ENCODE results near the gene SSH3. TPM values are rescaled to one million over a fixed set of nuclear protein-coding genes. Genes with fewer than 3 reads are reported as not detected.

SSH3 gene, protein sequence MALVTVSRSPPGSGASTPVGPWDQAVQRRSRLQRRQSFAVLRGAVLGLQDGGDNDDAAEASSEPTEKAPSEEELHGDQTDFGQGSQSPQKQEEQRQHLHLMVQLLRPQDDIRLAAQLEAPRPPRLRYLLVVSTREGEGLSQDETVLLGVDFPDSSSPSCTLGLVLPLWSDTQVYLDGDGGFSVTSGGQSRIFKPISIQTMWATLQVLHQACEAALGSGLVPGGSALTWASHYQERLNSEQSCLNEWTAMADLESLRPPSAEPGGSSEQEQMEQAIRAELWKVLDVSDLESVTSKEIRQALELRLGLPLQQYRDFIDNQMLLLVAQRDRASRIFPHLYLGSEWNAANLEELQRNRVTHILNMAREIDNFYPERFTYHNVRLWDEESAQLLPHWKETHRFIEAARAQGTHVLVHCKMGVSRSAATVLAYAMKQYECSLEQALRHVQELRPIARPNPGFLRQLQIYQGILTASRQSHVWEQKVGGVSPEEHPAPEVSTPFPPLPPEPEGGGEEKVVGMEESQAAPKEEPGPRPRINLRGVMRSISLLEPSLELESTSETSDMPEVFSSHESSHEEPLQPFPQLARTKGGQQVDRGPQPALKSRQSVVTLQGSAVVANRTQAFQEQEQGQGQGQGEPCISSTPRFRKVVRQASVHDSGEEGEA
- total RNA-seq (2021; fragmentation: NEBNext Ultra II Directional; extraction: Animal tissue kit (Norgen Biotek cat#: 25700)), result 19.8 and 23.6 TPM in 2 replicates
- polyA plus RNA-seq (2011; rRNA removed), result 16.9 and 23.6 TPM in 2 replicates
- polyA plus RNA-seq (2011; cell fraction: cytosol; rRNA removed), result 19.8 TPM
- 80.6 TPM for polyA plus RNA-seq (2011; cell fraction: nucleus; rRNA removed)
- polyA plus RNA-seq (2012, experiment 1 of 2), result 23.8 to 38.6 TPM (median 31.8 TPM) in 4 replicates
- polyA plus RNA-seq (2012, experiment 2 of 2), result 16.9 TPM
- polyA plus RNA-seq (2013, experiment 1 of 2), result 49.3 TPM
- polyA plus RNA-seq (2013, experiment 2 of 2), result 53.9 TPM
- polyA minus RNA-seq (2011; rRNA and poly(A)+ RNA removed), result 6.9 and 9.6 TPM in 2 replicates
- 12.3 TPM for polyA minus RNA-seq (2011; cell fraction: cytosol; rRNA and poly(A)+ RNA removed)
- polyA minus RNA-seq (2011; cell fraction: nucleus; rRNA and poly(A)+ RNA removed), result 14.5 TPM
- long read RNA-seq, experiment 1, partial matches to known transcripts, result 4 of 14 reads
- long read RNA-seq, experiment 1, other reads (novel, unspliced or antisense), result 10 of 14 reads
- long read RNA-seq, experiment 2, result 0 reads

GRCh38 chr11:67303132-67303834, at the start of gene SSH3:
TSS of gene SSH3 (plus strand) at chr11:67303530. CDS start at chr11:67303626, 96 bp downstream.
- Histone ChIP-seq H2BK12ac (ENCODE audit: low read depth, low read length) (no peak within 1 kb of the TSS; the same call in 1 of the 2 replicates), H2AK5ac (ENCODE audit: low read depth, low read length) (no peak within 1 kb of the TSS), H3K23me2 (ENCODE audit: low read depth, low read length) (peaks cover 19% of the 10 kb centered on the region; the same call in 1 of the 2 replicates), H4K8ac (ENCODE audit: extremely low read depth, insufficient read depth, low read length) (peak within 1 kb of the TSS; percentile 57; the same call in 1 of the 2 replicates), H3K4ac (replicated peaks; ENCODE audit: insufficient read length, low read depth, low read length) (peak within 1 kb of the TSS; percentile 74), H3K9me3 (ENCODE audit: insufficient read depth in 2 of 2, low read depth in 1 of 2, low read length in 1 of 2) (no peaks in the 10 kb centered on the region), H3K27me3 (replicated peaks in 1 of 4; ENCODE audit: control insufficient read depth in 3 of 4, extremely low read depth in 1 of 4, insufficient read depth in 3 of 4, low read length in 3 of 4) (peaks cover 0 to 11% (median 7%) of the 10 kb centered on the region in 4 experiments; a peak in 5 of 7 replicates), H3K4me2 (ENCODE audit: insufficient read depth in 1 of 2, low read depth in 2 of 2, low read length in 2 of 2) (peak within 1 kb of the TSS; percentile 81 to 85), H3K79me1 (ENCODE audit: low read depth, low read length) (no peaks in the 10 kb centered on the region; the same call in 1 of the 2 replicates), H2BK120ac (replicated peaks; ENCODE audit: low read depth, low read length) (no peak within 1 kb of the TSS), H3K4me1 (replicated peaks in 1 of 4; ENCODE audit: control insufficient read depth in 3 of 4, insufficient read depth in 4 of 4, low read length in 3 of 4) (peaks cover 0 to 20% (median 16%) of the 10 kb centered on the region in 4 experiments; a peak in 5 of 7 replicates), H3K14ac (ENCODE audit: insufficient read length) (no peak within 1 kb of the TSS), H4K5ac (ENCODE audit: insufficient read length, low read depth, low read length) (peak within 1 kb of the TSS; percentile 59), H3K4me3 (ENCODE audit: extremely low read depth in 1 of 4, insufficient read depth in 2 of 4, low read depth in 3 of 4, low read length in 4 of 4) (peak within 1 kb of the TSS; percentile 67 to 94 (median 74)), H2BK5ac (ENCODE audit: low read depth, low read length) (peak within 1 kb of the TSS; percentile 85; the same call in 1 of the 2 replicates), H3K79me2 (ENCODE audit: control insufficient read depth in 1 of 2, insufficient read depth in 2 of 2, low read length in 2 of 2) (no peaks in the 10 kb centered on the region), H3K9ac (replicated peaks in 1 of 4; ENCODE audit: extremely low read depth in 1 of 4, low read depth in 3 of 4, low read length in 3 of 4) (peak within 1 kb of the TSS in 2 of 4 experiments; percentile 34 to 48; a peak in 4 of 7 replicates), H3K23ac (ENCODE audit: insufficient read length) (no peak within 1 kb of the TSS), H2BK15ac (ENCODE audit: low read length) (peak within 1 kb of the TSS; percentile 61; the same call in 1 of the 2 replicates), H2BK20ac (ENCODE audit: low read length) (no peak within 1 kb of the TSS), H3K56ac (replicated peaks; ENCODE audit: insufficient read length, low read depth, low read length) (peak within 1 kb of the TSS; percentile 56), H3K36me3 (ENCODE audit: control insufficient read depth in 2 of 4, insufficient read depth in 4 of 4, low read length in 3 of 4) (peaks cover 0 to 14% (median 6%) of the 10 kb centered on the region in 4 experiments; a peak in 3 of 8 replicates), H3K18ac (ENCODE audit: extremely low read depth, low read length) (peak within 1 kb of the TSS; percentile 90), H4K20me1 (replicated peaks in 1 of 2; ENCODE audit: control insufficient read depth in 1 of 2, insufficient read depth in 2 of 2, low read length in 2 of 2) (peaks cover 0 to 10% of the 10 kb centered on the region in 2 experiments), H4K91ac (replicated peaks; ENCODE audit: insufficient read length, low read length) (peak within 1 kb of the TSS; percentile 87), H3K27ac (ENCODE audit: low read depth, low read length) (no peak within 1 kb of the TSS), H2AFZ (ENCODE audit: low read length) (no peak within 1 kb of the TSS; the same call in 1 of the 2 replicates)
- DNase-seq (ENCODE audit: low read depth in 1 of 2, low spot score in 2 of 2) (peak in 1 of 2 experiments; percentile 46), FAIRE-seq (no peak)
- ChIA-PET POLR2A (ENCODE audit: partially characterized antibody) (interaction anchor here (0.9 to 9.7 kb wide), 13 partner anchors 11 to 184 kb away, joined by 3 to 106 read pairs (median 3); partner anchors contain the start of genes ANKRD13D, CORO1B and PPP1CA), CTCF (ENCODE audit: partially characterized antibody) (interaction anchor here (0.6 to 4.8 kb wide), 14 partner anchors 12 to 82 kb away, joined by 3 to 33 read pairs (median 4); partner anchors contain the start of gene ANKRD13D)
- WGBS, 2 experiments (ENCODE audit: extremely low coverage in 1 of 2, insufficient coverage in 1 of 2, insufficient read length in 1 of 2, insufficient replicate concordance in 2 of 2, low coverage in 1 of 2, low lambda C conversion rate in 2 of 2, missing lambda C conversion rate in 1 of 2), result 4% methylated on average over 21 of the region's 65 CpGs; no CpG with 5 or more reads in 1 of the 2 experiments
- no peak for TF ChIP-seq FOSL1 (IDR thresholded peaks at IDR 0.05; ENCODE audit: insufficient read depth, low read depth, low read length)
- TF ChIP-seq PHF8 (conservative IDR thresholded peaks at IDR 0.05; ENCODE audit: low read depth, low read length), result no peak
- TF ChIP-seq E2F6 (IDR thresholded peaks at IDR 0.05), result no peak
- TF ChIP-seq EP300 (IDR thresholded peaks at IDR 0.05; ENCODE audit: borderline replicate concordance in 1 of 2, low read depth in 2 of 2, low read length in 2 of 2), result no peak
